Left ventricle myocardium superior (tissue), 1 donor: ENCODE results near the gene TOR4A. TPM values are rescaled to one million over a fixed set of nuclear protein-coding genes. Genes with fewer than 3 reads are reported as not detected.

Source experiments
- ATAC-seq: fragments of 200-7000 bp; cut with Tn5 transposase; one replicate; pipeline ENCODE4 v1.9.1; 2020; ENCODE audit warnings: mild to moderate bottlenecking, moderate library complexity
- DNase-seq: peaks from one replicate; pipeline ENCODE4 v3.0.0-alpha.2; 2020
- intact Hi-C: fragments of 100-400 bp; cut with micrococcal nuclease; formaldehyde crosslinking; loops from one replicate; pipeline ENCODE4 v1.11.0; 2022
- long read RNA-seq: library from polyadenylated mRNA; unstranded; transcript quantifications from one replicate; pipeline ENCODE4 v2.0.0, GENCODE V29; 2021
- total RNA-seq: library from RNA; stranded (reverse); fragmentation: NEBNext Ultra II Directional; extraction: Animal tissue kit (Norgen Biotek cat#: 25700); gene quantifications from one replicate; pipeline ENCODE4 v1.2.1, GENCODE V29; 2021
- donor health status: DM: no; HTN: yes; CAD: no; lungs with severe emphysema.

The TOR4A gene
- total RNA-seq, result 19.3 TPM
- long read RNA-seq, full-length matches to known transcripts, result 12 of 36 reads
- long read RNA-seq, partial matches to known transcripts, result 22 of 36 reads
- long read RNA-seq, other reads (novel, unspliced or antisense), result 2 of 36 reads

- ATAC-seq, result peak; percentile 74
- intact Hi-C loops, result no loop called here
- peak; percentile 91 for DNase-seq
Observed at GRCh38 chr9:137277329-137278041, at the start of gene TOR4A. Gene TOR4A (plus strand): TSS chr9:137277726. CDS start chr9:137278690, 964 bp downstream.

- ATAC-seq, result no peak
- intact Hi-C loops, result no loop called here
- DNase-seq, result no peak
Observed at GRCh38 chr9:137227853-137228505, 49.5 kb upstream of the TOR4A start.

DNA sequence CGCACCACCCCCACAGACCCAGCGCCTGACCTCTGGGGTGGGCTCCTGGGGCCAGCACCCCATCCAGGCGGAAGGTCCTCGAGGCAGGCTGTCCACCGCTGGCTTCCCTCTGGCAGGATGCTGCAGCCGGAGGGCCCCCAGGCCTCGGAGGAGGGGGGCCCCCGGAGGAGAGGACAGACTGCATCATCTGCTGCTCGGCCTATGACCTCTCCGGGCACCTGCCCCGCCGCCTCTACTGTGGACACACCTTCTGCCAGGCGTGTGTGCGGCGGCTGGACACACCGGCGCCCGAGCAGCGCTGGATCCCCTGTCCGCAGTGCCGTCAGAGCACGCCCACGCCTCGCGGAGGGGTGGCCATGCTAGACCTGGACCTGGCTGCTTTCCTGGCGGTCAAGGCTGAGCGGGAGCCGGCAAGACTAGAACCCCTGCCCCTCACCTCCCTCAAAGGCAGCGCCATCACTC lies 49.0 kb upstream of the TOR4A start:
- ATAC-seq, result no peak
- DNase-seq, result no peak
- intact Hi-C loops, result no loop called here

GRCh38 chr9:137228968-137229896 lies 48.3 kb upstream of the TOR4A start:
- intact Hi-C loops, result no loop called here
- DNase-seq (no peak), ATAC-seq (no peak)

DNA sequence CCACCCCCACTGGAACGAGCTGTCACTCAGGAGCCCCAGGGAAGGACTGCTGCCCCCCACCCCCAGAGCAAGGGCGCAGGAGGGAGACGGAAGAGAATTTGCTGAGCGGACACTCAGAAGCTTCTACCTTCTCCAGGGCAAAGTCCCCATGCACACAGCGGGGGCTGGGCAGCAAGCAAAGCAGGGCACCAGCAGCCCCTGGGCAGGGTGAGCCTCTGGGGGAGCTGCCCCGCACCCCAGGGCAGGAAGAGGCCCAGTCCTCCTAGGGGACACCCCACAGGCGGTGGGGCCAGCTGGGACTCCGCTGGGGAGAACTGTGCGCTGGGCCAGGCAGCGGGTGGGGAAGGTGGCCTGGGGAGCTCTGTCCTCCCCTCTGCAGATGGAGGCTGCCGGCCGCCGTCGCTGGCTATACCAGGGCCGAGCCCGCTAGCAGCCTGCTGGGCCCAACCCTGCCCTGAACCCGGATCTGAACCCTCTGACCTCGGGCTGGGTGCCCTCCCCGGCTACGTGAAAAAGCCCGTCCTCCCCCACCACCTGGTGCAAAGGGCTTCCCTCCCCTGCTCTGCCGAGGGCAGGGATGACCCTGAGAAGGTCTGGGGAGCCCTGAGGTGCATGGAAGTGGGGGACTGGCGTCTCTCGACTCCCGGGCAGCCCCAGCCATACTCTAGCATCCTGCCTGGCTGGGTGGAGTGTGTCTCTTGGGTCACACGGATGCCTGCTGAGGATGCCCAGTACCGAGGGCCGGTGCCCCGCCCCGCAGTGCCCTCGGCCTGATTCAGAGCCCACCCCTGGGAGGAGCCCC lies 47.4 kb upstream of the TOR4A start:
- intact Hi-C loops, result loop anchor here (10.0 kb wide), 1 partner anchor 105 kb away; no protein-coding TSS in a partner anchor
- no peak for DNase-seq
- ATAC-seq, result no peak

- intact Hi-C loops, result loop anchor here (10.0 kb wide), 1 partner anchor 106 kb away; no protein-coding TSS in a partner anchor
- DNase-seq, result no peak
- no peak for ATAC-seq
Observed at GRCh38 chr9:137230705-137231371, 46.7 kb upstream of the TOR4A start, which contains the start of gene SLC34A3. Gene SLC34A3 (plus strand): TSS chr9:137230901. CDS start chr9:137231703, 802 bp downstream.

DNA sequence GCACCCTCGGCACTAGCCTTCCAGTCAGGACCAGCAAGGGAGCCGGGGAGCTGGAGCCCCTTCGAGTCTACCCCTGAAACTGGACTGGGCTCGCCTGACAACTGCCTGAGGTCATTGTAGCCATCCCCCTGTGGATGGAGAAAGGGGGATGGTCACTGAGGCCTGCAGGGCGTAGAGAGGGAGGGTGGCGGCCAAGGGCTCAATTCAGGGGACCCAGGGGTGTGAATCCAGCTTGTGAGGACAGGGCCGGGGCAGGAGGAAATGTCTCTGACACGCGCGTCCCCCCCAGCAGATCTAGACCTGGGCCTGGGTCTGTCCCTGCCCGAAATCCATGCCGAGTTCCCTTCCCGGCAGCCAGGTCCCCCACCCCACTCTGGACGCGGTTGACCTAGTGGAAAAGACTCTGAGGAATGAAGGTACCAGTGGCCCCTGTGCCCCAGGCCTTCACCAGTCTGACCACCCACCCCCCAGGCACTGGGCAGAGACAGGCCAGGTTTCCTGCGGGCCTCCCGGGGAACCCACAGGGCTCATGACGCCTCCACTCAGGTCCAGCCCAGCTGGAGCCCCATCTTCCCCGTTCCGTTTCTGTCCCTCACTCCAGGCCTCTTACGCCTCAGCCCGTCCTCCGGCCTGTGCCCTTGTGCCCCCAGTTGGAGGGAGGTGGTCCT lies 46.0 kb upstream of the TOR4A start:
- intact Hi-C loops, result loop anchor here (10.0 kb wide), 1 partner anchor 107 kb away; no protein-coding TSS in a partner anchor
- ATAC-seq (no peak), DNase-seq (no peak)

DNA sequence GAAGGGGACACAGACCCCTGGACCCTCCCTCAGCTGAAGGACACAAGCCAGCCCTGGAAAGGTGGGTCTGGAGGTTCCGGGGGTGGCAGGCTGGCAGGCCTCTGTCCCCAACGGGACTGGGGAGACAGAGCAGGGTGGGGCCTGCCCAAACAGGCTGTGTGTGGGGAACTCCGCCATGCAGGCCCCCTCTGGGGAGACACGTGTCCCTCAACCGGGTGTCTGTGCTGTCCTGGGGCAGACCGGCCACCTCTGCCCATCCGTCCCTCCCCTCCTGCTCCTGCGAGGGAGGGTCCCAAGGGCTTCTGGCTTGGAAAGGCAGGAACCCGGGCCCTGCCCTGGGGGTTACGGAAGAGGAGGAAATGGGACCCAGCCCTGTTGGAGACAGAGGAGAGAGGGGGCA lies 45.4 kb upstream of the TOR4A start:
- no peak for ATAC-seq
- no peak for DNase-seq
- intact Hi-C loops, result loop anchor here (10.0 kb wide), 1 partner anchor 107 kb away; no protein-coding TSS in a partner anchor

- intact Hi-C loops, result loop anchor here (10.0 kb wide), 1 partner anchor 108 kb away; no protein-coding TSS in a partner anchor
- no peak for ATAC-seq
- DNase-seq, result no peak
Observed at GRCh38 chr9:137232510-137232909, 45.0 kb upstream of the TOR4A start.

DNA sequence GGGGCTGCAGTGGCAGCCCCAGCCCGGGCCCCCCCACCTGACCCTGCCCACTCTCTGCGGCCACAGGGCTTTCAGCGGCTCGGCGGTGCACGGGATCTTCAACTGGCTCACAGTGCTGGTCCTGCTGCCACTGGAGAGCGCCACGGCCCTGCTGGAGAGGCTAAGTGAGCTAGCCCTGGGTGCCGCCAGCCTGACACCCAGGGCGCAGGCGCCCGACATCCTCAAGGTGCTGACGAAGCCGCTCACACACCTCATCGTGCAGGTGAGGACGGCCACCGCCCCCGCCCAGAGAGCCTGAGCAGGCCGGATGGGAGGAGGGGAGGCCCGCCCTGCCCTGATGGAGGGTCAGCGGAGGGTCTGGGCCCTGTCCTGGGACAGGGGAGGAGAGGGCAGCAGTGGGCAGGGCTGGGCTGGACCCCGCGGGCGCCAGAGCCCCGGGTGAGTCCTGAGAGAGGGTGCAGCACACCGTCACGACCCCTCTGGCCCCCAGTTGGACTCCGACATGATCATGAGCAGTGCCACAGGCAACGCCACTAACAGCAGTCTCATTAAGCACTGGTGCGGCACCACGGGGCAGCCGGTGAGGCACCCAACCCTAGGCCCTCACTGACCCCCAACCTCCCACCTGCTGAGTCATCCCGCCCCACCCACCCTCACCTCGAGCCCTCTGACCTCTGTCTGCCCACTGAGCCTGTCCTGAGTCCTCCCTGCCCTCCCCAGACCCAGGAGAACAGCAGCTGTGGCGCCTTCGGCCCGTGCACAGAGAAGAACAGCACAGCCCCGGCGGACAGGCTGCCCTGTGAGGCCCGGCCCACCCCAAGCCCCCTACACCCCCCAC lies 44.2 kb upstream of the TOR4A start:
- ATAC-seq (no peak), DNase-seq (no peak)
- intact Hi-C loops, result loop anchor here (10.0 kb wide), 1 partner anchor 109 kb away; no protein-coding TSS in a partner anchor

GRCh38 chr9:137234055-137234697 lies 43.4 kb upstream of the TOR4A start:
- intact Hi-C loops, result loop anchor here (10.0 kb wide), 1 partner anchor 109 kb away; no protein-coding TSS in a partner anchor
- ATAC-seq, result no peak
- DNase-seq, result no peak

DNA sequence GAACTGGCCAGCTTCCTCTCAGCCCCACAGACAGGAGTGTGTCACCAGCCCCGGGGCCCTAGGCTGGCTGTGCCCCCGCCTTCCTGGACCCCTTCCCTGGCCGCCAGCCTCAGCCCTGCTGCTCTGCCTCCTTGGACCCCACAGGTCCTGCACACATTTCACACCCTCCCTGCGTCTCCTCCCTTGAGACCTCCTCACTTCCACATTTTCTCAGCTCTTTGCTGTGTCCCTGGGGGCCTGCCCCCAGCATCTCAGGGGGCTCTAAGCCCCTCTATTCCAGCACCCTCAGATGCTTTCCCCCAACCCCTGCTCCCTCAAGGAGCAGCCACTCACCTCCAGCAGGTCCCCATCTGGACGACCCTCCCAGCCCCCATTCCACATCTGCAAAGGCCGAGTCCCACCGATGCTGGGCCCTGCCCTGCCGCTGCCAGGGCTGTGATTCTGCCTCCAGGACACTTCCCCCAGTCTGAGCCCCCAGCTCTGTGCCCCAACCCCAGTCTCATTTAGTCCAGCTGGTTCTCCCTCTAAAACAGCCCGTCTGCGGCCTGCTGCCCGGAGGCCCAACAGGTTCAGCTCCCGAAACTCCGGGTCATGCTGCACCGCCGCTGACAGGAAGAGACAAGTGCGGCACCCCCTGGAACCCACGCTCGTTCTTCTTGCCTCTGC lies 42.6 kb upstream of the TOR4A start:
- DNase-seq (no peak), ATAC-seq (no peak)
- intact Hi-C loops, result loop anchor here (10.0 kb wide), 1 partner anchor 110 kb away; no protein-coding TSS in a partner anchor

DNA sequence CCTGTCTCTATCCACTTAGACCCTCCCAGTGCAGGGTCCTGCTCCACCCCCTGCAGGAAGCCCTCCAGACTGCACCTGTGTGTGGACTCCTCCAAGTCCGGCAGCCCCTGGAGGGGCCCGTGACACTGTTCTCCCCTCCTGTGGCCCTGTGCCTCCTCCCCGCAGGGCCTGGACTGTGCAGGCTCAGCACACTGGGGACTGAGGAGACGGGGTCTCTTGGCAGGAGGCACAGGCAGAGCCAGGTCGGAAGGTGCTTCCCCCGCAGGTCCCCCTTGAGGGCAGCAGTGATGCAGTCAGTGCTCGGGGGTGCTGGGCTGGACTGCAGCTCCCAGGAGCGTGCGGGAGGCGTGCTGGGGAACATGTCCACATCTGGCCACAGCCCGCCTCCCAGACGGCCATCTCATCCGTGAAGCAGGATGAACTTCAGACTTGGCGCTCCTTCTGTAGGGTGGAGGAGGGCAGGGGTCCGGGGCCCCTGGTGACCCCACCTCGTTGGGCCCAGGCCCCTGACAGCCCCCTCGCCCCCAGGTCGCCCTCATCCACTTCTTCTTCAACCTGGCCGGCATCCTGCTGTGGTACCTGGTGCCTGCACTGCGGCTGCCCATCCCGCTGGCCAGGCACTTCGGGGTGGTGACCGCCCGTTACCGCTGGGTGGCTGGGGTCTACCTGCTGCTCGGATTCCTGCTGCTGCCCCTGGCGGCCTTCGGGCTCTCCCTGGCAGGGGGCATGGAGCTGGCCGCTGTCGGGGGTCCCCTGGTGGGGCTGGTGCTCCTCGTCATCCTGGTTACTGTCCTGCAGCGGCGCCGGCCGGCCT lies 41.9 kb upstream of the TOR4A start:
- DNase-seq, result no peak
- intact Hi-C loops, result loop anchor here (10.0 kb wide), 1 partner anchor 111 kb away; no protein-coding TSS in a partner anchor
- ATAC-seq, result no peak

GRCh38 chr9:137236238-137236935 lies 41.1 kb upstream of the TOR4A start:
- ATAC-seq (peak; percentile 37), DNase-seq (peak; percentile 92)
- intact Hi-C loops, result loop anchor here (10.0 kb wide), 1 partner anchor 112 kb away; no protein-coding TSS in a partner anchor
